GM12891 (cell line): Measurements from ENCODE around the gene ITGA7.

Experiments used
- DNase-seq: peaks from one replicate; pipeline ENCODE4 v3.0.0; 2011; ENCODE audit warnings: low spot score; ENCODE audit not compliant: insufficient read length
- FAIRE-seq: peaks from 2 replicates; lab custom pipeline; 2011; peaks lifted over from hg19 to GRCh38; lab: Jason Lieb, UNC
- PAX5 ChIP-seq: IDR thresholded peaks from 2 replicates; pipeline ENCODE4 v1.6.1; 2011; ENCODE audit warnings: low read length, moderate library complexity, mild to moderate bottlenecking; ENCODE audit not compliant: insufficient read depth, severe bottlenecking
- POLR2A ChIP-seq: IDR thresholded peaks from 2 replicates; pipeline ENCODE4 v1.6.1; 2011; ENCODE audit warnings: low read depth, low read length, control low read depth
- POLR2AphosphoS5 ChIP-seq: IDR thresholded peaks from 2 replicates; pipeline ENCODE4 v1.6.1; 2011; ENCODE audit warnings: low read depth, low read length, control low read depth
- POU2F2 ChIP-seq: IDR thresholded peaks from 2 replicates; pipeline ENCODE4 v1.6.1; 2011; ENCODE audit warnings: low read depth, mild to moderate bottlenecking, control low read depth, low read length, moderate library complexity
- SPI1 ChIP-seq: IDR thresholded peaks from 2 replicates; pipeline ENCODE4 v1.6.1; 2011; ENCODE audit warnings: low read depth, low read length, control low read depth
- TAF1 ChIP-seq: IDR thresholded peaks from 2 replicates; pipeline ENCODE4 v1.6.1; 2011; ENCODE audit warnings: low read depth, low read length, control low read depth

ITGA7 gene

GRCh38 chr12:55715169-55715764, 7.6 kb upstream of the ITGA7 start:
- TF ChIP-seq POLR2A (no peak), POU2F2 (no peak), TAF1 (no peak), PAX5 (no peak), SPI1 (no peak), POLR2AphosphoS5 (no peak)
- FAIRE-seq (no peak), DNase-seq (no peak)

- TF ChIP-seq POU2F2 = no peak
- TF ChIP-seq SPI1 = no peak
- DNase-seq (no peak), FAIRE-seq (no peak)
These were observed 6.0 kb upstream of the ITGA7 start for GRCh38 chr12:55713721-55714120.

- no peak for DNase-seq
- FAIRE-seq = no peak
- no peak for TF ChIP-seq SPI1
These were observed 5.2 kb upstream of the ITGA7 start for GRCh38 chr12:55712700-55713415.

GRCh38 chr12:55711786-55712553, 4.3 kb upstream of the ITGA7 start:
- TF ChIP-seq POLR2A (no peak), POLR2AphosphoS5 (no peak), POU2F2 (no peak), TAF1 (no peak), SPI1 (no peak), PAX5 (no peak)

GRCh38 chr12:55708695-55709233, 1.1 kb upstream of the ITGA7 start:
- TF ChIP-seq TAF1 (no peak), SPI1 (peak; percentile 67)
- FAIRE-seq (no peak), DNase-seq (no peak)

More at GRCh38 chr12:55711786-55712553, 4.3 kb upstream of the ITGA7 start:
- no peak for FAIRE-seq
- DNase-seq = no peak

- DNase-seq (no peak), FAIRE-seq (no peak)
- TF ChIP-seq SPI1 (no peak), TAF1 (no peak), POLR2AphosphoS5 (no peak), POU2F2 (no peak), POLR2A (no peak), PAX5 (no peak)
These were observed 459 bp downstream of the ITGA7 start for GRCh38 chr12:55707219-55707671.

- TF ChIP-seq POLR2AphosphoS5 (no peak), POLR2A (no peak), TAF1 (no peak), SPI1 (no peak), PAX5 (no peak), POU2F2 (no peak)
- FAIRE-seq (no peak), DNase-seq (no peak)
These were observed 1.0 kb downstream of the ITGA7 start for GRCh38 chr12:55706568-55707218.

GRCh38 chr12:55705782-55706402, 1.8 kb downstream of the ITGA7 start:
- DNase-seq (no peak), FAIRE-seq (no peak)
- no peak for TF ChIP-seq SPI1
- no peak for TF ChIP-seq TAF1
- TF ChIP-seq POU2F2 = no peak
- no peak for TF ChIP-seq POLR2AphosphoS5
- no peak for TF ChIP-seq PAX5
- TF ChIP-seq POLR2A = no peak
